HepG2 (cell line): ENCODE results near the gene MLX. TPM values are rescaled to one million over a fixed set of nuclear protein-coding genes. Genes with fewer than 3 reads are reported as not detected.

Source experiments
- ARNT2 ChIP-seq: sonication (generic); formaldehyde crosslinking; IDR thresholded peaks from 2 replicates; pipeline ENCODE4 v1.8.0; 2022; ENCODE audit warnings: mild to moderate bottlenecking, low read depth, missing genetic modification reagents, moderate library complexity
- CBX5 ChIP-seq: sonication (generic); formaldehyde crosslinking; IDR thresholded peaks from 2 replicates; pipeline ENCODE4 v1.4.0; 2020; ENCODE audit warnings: missing genetic modification reagents, borderline replicate concordance
- FOSL1 ChIP-seq: sonication (generic); formaldehyde crosslinking; IDR thresholded peaks from 2 replicates; pipeline ENCODE4 v1.9.0; 2021; ENCODE audit warnings: missing genetic modification reagents, borderline replicate concordance
- HNRNPL ChIP-seq: fragments of 200-400 bp; formaldehyde crosslinking; IDR thresholded peaks from 2 replicates; pipeline ENCODE4 v1.6.1; 2017; ENCODE audit warnings: mild to moderate bottlenecking, low read depth, low read length
- HNRNPLL ChIP-seq: fragments of 200-400 bp; formaldehyde crosslinking; IDR thresholded peaks from 2 replicates; pipeline ENCODE4 v1.6.1; 2017; ENCODE audit warnings: mild to moderate bottlenecking, low read depth, low read length; ENCODE audit not compliant: poor library complexity, severe bottlenecking
- KDM2A ChIP-seq: sonication (generic); formaldehyde crosslinking; IDR thresholded peaks from 2 replicates; pipeline ENCODE4 v1.4.0; 2020; ENCODE audit warnings: low read depth, missing genetic modification reagents, borderline replicate concordance
- NCOA2 ChIP-seq: sonication (generic); formaldehyde crosslinking; IDR thresholded peaks from 2 replicates; pipeline ENCODE4 v1.8.0; 2022; ENCODE audit warnings: inconsistent platforms
- NCOA5 ChIP-seq: sonication (generic); formaldehyde crosslinking; IDR thresholded peaks from 2 replicates; pipeline ENCODE4 v1.4.0; 2020; ENCODE audit warnings: missing genetic modification reagents
- NFE2L1 ChIP-seq: sonication (generic); formaldehyde crosslinking; IDR thresholded peaks from 2 replicates; pipeline ENCODE4 v1.4.0; 2020; ENCODE audit warnings: missing genetic modification reagents, mild to moderate bottlenecking, borderline replicate concordance
- NFIB ChIP-seq: sonication (generic); formaldehyde crosslinking; IDR thresholded peaks from 2 replicates; pipeline ENCODE4 v1.9.0; 2021; ENCODE audit warnings: missing genetic modification reagents, mild to moderate bottlenecking, borderline replicate concordance
- SALL2 ChIP-seq: sonication (generic); formaldehyde crosslinking; IDR thresholded peaks from 2 replicates; pipeline ENCODE4 v1.8.1; 2023; ENCODE audit warnings: mild to moderate bottlenecking, missing genetic modification reagents, inconsistent platforms
- SP5 ChIP-seq: IDR thresholded peaks from 2 replicates; pipeline ENCODE4 v1.6.1; 2016; ENCODE audit warnings: low read depth, borderline replicate concordance
- SSRP1 ChIP-seq: IDR thresholded peaks from 2 replicates; pipeline ENCODE4 v1.6.1; 2016; ENCODE audit warnings: control low read depth
- SUZ12 ChIP-seq: fragments of 150-350 bp; IDR thresholded peaks from 2 replicates; pipeline ENCODE4 v1.6.1; 2014; ENCODE audit warnings: low read depth, low read length
- ZNF564 ChIP-seq: sonication (generic); formaldehyde crosslinking; IDR thresholded peaks from 2 replicates; pipeline ENCODE4 v1.8.1; 2023; ENCODE audit warnings: mild to moderate bottlenecking, missing genetic modification reagents
- ZNF644 ChIP-seq: IDR thresholded peaks from 2 replicates; pipeline ENCODE4 v1.6.1; 2016; ENCODE audit warnings: low read depth
- ZNF761 ChIP-seq: sonication (generic); formaldehyde crosslinking; conservative IDR thresholded peaks from 2 replicates; pipeline ENCODE4 v1.4.0; 2020; ENCODE audit warnings: mild to moderate bottlenecking, missing genetic modification reagents
- polyA plus RNA-seq, 8 experiments: library from polyadenylated mRNA; depleted of rRNA in 3 of 8; stranded (reverse) in 7 of 8; unstranded in 1 of 8; fragments of >200 nt; fragmentation: Illumina TruSeq in 4 of 8; extraction: Trizol in 4 of 8; gene quantifications; 2 replicates each; pipeline versions ENCODE4 v1.2.1 to v1.2.3, GENCODE V29; 2011 to 2016; ENCODE audit warnings: low read depth in 4 of 8, missing spikeins in 1 of 8, mixed read lengths in 1 of 8; ENCODE audit not compliant: insufficient read depth in 1 of 8
- total RNA-seq, 5 experiments: library from RNA; depleted of rRNA; stranded (reverse); fragments of >200 nt; fragmentation: Illumina TruSeq; extraction: Trizol; gene quantifications; 2 replicates each; pipeline ENCODE4 v1.2.3, GENCODE V29; 2016; ENCODE audit warnings: low read depth in 1 of 5
- TF ChIP-seq, protein P1 (sequence below): sonication (generic); formaldehyde crosslinking; IDR thresholded peaks from 2 replicates; pipeline ENCODE4 v1.4.0; 2020; ENCODE audit warnings: low read depth, missing genetic modification reagents
- TF ChIP-seq, protein P2 (sequence below): sonication (generic); formaldehyde crosslinking; IDR thresholded peaks from 2 replicates; pipeline ENCODE4 v1.5.1; 2020; ENCODE audit warnings: missing genetic modification reagents, mild to moderate bottlenecking, borderline replicate concordance
- TF ChIP-seq, protein P3 (sequence below): sonication (generic); formaldehyde crosslinking; IDR thresholded peaks from 2 replicates; pipeline ENCODE4 v1.5.0; 2020; ENCODE audit warnings: mild to moderate bottlenecking, missing genetic modification reagents, borderline replicate concordance

The MLX gene
- total and polyA plus RNA-seq, 2 of the 13 experiments (the other 11 are each of a cell fraction or from before 2014, with no cell fraction given): 38.9 to 74.4 TPM

DNA sequence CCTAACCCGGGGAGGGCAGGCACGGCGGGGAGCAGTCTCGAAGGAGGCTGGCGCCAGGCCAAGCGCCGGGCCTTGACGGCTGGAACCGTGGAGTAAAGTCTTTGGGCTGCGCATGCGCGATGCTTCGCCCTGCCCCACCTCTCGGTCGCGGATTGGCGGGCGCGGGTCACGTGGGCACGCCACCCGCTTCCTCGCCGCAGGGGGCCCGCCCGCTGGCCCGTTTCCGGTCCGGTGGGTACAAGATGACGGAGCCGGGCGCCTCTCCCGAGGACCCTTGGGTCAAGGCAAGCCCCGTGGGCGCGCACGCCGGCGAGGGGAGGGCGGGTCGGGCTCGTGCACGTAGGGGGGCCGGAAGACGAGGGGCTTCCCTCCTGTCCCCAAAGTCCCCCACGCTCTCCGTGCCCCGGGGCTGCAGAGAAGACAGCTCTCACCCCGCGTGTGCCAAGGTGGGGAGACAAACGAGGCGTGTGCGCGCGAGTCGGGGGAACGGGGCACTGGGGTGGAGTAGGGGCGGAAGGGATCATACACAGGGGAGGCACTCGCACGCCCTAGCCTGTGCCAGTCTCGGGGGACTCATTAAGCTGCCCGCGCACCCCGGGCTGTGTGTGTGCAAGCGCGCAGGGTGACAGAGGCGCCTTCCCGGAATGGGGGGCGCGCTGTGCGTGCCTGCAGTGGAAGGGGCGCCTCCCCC lies at the start of gene MLX (continued):
- peak; percentile 85; the same call in 1 of the 2 replicates for TF ChIP-seq SSRP1
- TF ChIP-seq ZNF761 (CRISPR knock-in tag): peak; percentile 80; the same call in 1 of the 2 replicates
- peak; percentile 72; the same call in 1 of the 2 replicates for TF ChIP-seq SP5 (CRISPR knock-in tag)
- TF ChIP-seq ZNF644 (CRISPR knock-in tag): no peak
- TF ChIP-seq, protein P1, sequence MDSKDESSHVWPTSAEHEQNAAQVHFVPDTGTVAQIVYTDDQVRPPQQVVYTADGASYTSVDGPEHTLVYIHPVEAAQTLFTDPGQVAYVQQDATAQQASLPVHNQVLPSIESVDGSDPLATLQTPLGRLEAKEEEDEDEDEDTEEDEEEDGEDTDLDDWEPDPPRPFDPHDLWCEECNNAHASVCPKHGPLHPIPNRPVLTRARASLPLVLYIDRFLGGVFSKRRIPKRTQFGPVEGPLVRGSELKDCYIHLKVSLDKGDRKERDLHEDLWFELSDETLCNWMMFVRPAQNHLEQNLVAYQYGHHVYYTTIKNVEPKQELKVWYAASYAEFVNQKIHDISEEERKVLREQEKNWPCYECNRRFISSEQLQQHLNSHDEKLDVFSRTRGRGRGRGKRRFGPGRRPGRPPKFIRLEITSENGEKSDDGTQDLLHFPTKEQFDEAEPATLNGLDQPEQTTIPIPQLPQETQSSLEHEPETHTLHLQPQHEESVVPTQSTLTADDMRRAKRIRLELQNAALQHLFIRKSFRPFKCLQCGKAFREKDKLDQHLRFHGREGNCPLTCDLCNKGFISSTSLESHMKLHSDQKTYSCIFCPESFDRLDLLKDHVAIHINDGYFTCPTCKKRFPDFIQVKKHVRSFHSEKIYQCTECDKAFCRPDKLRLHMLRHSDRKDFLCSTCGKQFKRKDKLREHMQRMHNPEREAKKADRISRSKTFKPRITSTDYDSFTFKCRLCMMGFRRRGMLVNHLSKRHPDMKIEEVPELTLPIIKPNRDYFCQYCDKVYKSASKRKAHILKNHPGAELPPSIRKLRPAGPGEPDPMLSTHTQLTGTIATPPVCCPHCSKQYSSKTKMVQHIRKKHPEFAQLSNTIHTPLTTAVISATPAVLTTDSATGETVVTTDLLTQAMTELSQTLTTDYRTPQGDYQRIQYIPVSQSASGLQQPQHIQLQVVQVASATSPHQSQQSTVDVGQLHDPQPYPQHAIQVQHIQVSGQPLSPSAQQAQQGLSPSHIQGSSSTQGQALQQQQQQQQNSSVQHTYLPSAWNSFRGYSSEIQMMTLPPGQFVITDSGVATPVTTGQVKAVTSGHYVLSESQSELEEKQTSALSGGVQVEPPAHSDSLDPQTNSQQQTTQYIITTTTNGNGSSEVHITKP: no peak
- peak; percentile 47; the same call in 1 of the 2 replicates for TF ChIP-seq SALL2
- TF ChIP-seq, protein P2, sequence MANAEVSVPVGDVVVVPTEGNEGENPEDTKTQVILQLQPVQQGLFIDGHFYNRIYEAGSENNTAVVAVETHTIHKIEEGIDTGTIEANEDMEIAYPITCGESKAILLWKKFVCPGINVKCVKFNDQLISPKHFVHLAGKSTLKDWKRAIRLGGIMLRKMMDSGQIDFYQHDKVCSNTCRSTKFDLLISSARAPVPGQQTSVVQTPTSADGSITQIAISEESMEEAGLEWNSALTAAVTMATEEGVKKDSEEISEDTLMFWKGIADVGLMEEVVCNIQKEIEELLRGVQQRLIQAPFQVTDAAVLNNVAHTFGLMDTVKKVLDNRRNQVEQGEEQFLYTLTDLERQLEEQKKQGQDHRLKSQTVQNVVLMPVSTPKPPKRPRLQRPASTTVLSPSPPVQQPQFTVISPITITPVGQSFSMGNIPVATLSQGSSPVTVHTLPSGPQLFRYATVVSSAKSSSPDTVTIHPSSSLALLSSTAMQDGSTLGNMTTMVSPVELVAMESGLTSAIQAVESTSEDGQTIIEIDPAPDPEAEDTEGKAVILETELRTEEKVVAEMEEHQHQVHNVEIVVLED: peak; percentile 96
- peak; percentile 72; the same call in 1 of the 2 replicates for TF ChIP-seq NCOA5 (CRISPR knock-in tag)
- TF ChIP-seq NFIB (CRISPR knock-in tag): peak; percentile 98
- TF ChIP-seq CBX5: peak; percentile 64; the same call in 1 of the 2 replicates
- peak; percentile 89 for TF ChIP-seq ARNT2 (CRISPR knock-in tag)
- TF ChIP-seq ZNF564 (CRISPR knock-in tag): no peak
- no peak for TF ChIP-seq SUZ12
- TF ChIP-seq HNRNPL: no peak; the same call in 1 of the 2 replicates
- peak; percentile 61 for TF ChIP-seq HNRNPLL
- TF ChIP-seq NCOA2 (CRISPR knock-in tag): 0 out of 2 replicates have a peak, but pooled peaks have one; percentile 11
- peak; percentile 100 for TF ChIP-seq KDM2A (CRISPR knock-in tag)
- TF ChIP-seq FOSL1 (CRISPR knock-in tag): no peak; the same call in 1 of the 2 replicates
- TF ChIP-seq, protein P3, sequence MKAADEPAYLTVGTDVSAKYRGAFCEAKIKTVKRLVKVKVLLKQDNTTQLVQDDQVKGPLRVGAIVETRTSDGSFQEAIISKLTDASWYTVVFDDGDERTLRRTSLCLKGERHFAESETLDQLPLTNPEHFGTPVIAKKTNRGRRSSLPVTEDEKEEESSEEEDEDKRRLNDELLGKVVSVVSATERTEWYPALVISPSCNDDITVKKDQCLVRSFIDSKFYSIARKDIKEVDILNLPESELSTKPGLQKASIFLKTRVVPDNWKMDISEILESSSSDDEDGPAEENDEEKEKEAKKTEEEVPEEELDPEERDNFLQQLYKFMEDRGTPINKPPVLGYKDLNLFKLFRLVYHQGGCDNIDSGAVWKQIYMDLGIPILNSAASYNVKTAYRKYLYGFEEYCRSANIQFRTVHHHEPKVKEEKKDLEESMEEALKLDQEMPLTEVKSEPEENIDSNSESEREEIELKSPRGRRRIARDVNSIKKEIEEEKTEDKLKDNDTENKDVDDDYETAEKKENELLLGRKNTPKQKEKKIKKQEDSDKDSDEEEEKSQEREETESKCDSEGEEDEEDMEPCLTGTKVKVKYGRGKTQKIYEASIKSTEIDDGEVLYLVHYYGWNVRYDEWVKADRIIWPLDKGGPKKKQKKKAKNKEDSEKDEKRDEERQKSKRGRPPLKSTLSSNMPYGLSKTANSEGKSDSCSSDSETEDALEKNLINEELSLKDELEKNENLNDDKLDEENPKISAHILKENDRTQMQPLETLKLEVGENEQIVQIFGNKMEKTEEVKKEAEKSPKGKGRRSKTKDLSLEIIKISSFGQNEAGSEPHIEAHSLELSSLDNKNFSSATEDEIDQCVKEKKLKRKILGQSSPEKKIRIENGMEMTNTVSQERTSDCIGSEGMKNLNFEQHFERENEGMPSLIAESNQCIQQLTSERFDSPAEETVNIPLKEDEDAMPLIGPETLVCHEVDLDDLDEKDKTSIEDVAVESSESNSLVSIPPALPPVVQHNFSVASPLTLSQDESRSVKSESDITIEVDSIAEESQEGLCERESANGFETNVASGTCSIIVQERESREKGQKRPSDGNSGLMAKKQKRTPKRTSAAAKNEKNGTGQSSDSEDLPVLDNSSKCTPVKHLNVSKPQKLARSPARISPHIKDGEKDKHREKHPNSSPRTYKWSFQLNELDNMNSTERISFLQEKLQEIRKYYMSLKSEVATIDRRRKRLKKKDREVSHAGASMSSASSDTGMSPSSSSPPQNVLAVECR (CRISPR knock-in tag): peak; percentile 98
- no peak for TF ChIP-seq NFE2L1 (CRISPR knock-in tag)
